ENCODE data around the gene TAS2R16. TPM values are rescaled to one million over a fixed set of nuclear protein-coding genes. Genes with fewer than 3 reads are reported as not detected.

TAS2R16 gene
- total RNA-seq, 1 experiment from 2014 or later, result not detected

DNA sequence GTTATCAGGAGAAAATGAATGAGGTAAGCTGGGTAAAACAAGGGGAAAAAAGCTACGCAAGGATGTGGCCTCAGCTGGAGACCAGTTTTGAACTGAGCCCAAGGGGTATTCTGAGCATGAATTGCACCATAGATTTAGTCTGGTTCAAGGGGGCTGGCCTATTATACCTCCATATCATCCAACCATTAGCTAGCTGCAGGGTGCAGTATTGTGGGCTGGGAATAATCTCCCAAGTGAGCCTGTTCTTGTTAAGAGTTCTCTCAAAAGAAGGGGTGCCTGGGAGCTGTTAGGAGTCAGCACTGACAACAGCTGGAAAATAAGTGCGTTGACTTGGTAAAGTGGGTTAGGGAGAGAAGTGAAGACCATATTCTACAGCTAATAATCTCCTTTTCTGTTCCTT lies 8.0 kb downstream of the TAS2R16 start:
- H3K23ac ChIP-seq (ENCODE audit: insufficient read length, low read depth, low read length), result no peak overlapping the region
- H3K23me2 ChIP-seq (ENCODE audit: insufficient read length, low read depth, low read length, poor library complexity, severe bottlenecking), result no peaks in the 10 kb centered on the region
- H4K20me1 ChIP-seq (ENCODE audit: control insufficient read depth, insufficient read depth, insufficient read length), result no peaks in the 10 kb centered on the region
- H3K4me1 ChIP-seq (ENCODE audit: insufficient read depth, low read length), result no peaks in the 10 kb centered on the region; the same call in 1 of the 2 replicates
- H2BK15ac ChIP-seq (ENCODE audit: low read depth, low read length), result no peak overlapping the region
- H3K27me3 ChIP-seq (ENCODE audit: insufficient read depth, low read length), result no peaks in the 10 kb centered on the region
- DNase-seq, result no peak
- H3K27ac ChIP-seq (ENCODE audit: insufficient read length, low read depth, low read length), result no peak overlapping the region
- no peaks in the 10 kb centered on the region for H3K9me3 ChIP-seq (ENCODE audit: control insufficient read depth, low read depth, low read length)
- no peak overlapping the region for H3K14ac ChIP-seq (ENCODE audit: insufficient read depth, low read length)
- no peak overlapping the region for H2BK20ac ChIP-seq (ENCODE audit: low read depth, low read length, poor library complexity, severe bottlenecking)
- H3K79me2 ChIP-seq (ENCODE audit: insufficient read depth, low read length), result no peaks in the 10 kb centered on the region
- TF ChIP-seq CTCF (conservative IDR thresholded peaks at IDR 0.05), result no peak
- no peak overlapping the region for H3K56ac ChIP-seq (ENCODE audit: insufficient read length, low read depth, low read length)
- H3T11ph ChIP-seq (ENCODE audit: low read length), result no peak overlapping the region
- Mint-ChIP-seq H3K27ac (peak overlapping the region; percentile 13 to 59 (median 28); a peak in 3 of 7 replicates), H3K27me3 (ENCODE audit: low read depth) (no peaks in the 10 kb centered on the region), H3K4me3 (no peak overlapping the region; a peak in 2 of 5 replicates), H3K36me3 (ENCODE audit: insufficient read depth in 1 of 3, low read depth in 3 of 3) (peaks cover 0 to 3% (median 0%) of the 10 kb centered on the region in 3 experiments; a peak in 2 of 7 replicates), H3K4me1 (peaks cover 28 to 35% of the 10 kb centered on the region in 2 experiments), H3K9me3 (0 out of 5 replicates have a peak, but pooled peaks cover 0 to 2% of the 10 kb centered on the region in 2 experiments)
- H4K91ac ChIP-seq (ENCODE audit: insufficient read length, low read depth, low read length), result no peak overlapping the region
- no peak overlapping the region for H3K18ac ChIP-seq (ENCODE audit: insufficient read length, low read depth, low read length)
- no peak overlapping the region for H2BK12ac ChIP-seq (ENCODE audit: insufficient read length, low read depth, low read length)
- H3K4me2 ChIP-seq (ENCODE audit: insufficient read depth, insufficient read length, low read length), result no peak overlapping the region
- no peak overlapping the region for H2BK120ac ChIP-seq (ENCODE audit: low read depth, low read length, poor library complexity, severe bottlenecking)
- no CpG with 5 or more reads among the region's 2 CpGs for WGBS (ENCODE audit: extremely low coverage, insufficient read length, low lambda C conversion rate)
- H4K8ac ChIP-seq (replicated peaks; ENCODE audit: insufficient read length, low read depth, low read length), result no peak overlapping the region
- H2AK5ac ChIP-seq (ENCODE audit: insufficient read length, low read length), result no peak overlapping the region
- no peaks in the 10 kb centered on the region for H3K79me1 ChIP-seq (ENCODE audit: insufficient read depth, low read depth, low read length, poor library complexity, severe bottlenecking)
- no peak overlapping the region for H3K4ac ChIP-seq (ENCODE audit: low read depth, low read length)
- no peak overlapping the region for H4K5ac ChIP-seq (ENCODE audit: insufficient read length, low read depth, low read length)
- H3K9ac ChIP-seq (ENCODE audit: extremely low read depth, insufficient read length, low read length), result no peak overlapping the region
- no peak overlapping the region for H2BK5ac ChIP-seq (ENCODE audit: insufficient read length, low read length)
- no peak overlapping the region for H2AFZ ChIP-seq (ENCODE audit: low read length)
